Inflammatory macrophage treated with lipopolysaccharide for 1 hour (primary cell): Measurements from ENCODE around the gene OR6C76.
"Not testable (repeated sequence)": the region's sequence is repeated elsewhere in the genome, so short reads cannot be mapped to it uniquely, and the experiment has no call there.

ENCODE experiments used
- DNase-seq, 2 donors: peaks; one replicate each; pipeline ENCODE4 v3.0.0-alpha.2; 2020 to 2022

The OR6C76 gene

GRCh38 chr12:55425954-55426353 lies at the start of gene OR6C76:
Gene OR6C76, plus strand, starts transcription at chr12:55426254. Its CDS starts 0 bp downstream, at chr12:55426254.
- DNase-seq: no peak

GRCh38 chr12:55385891-55386290 lies 40.2 kb upstream of the OR6C76 start:
- DNase-seq: no peak

- no peak for DNase-seq
These were observed 33.8 kb upstream of the OR6C76 start for GRCh38 chr12:55392032-55392795.

GRCh38 chr12:55396326-55396725 lies 29.7 kb upstream of the OR6C76 start:
- DNase-seq: no peak

GRCh38 chr12:55400229-55400628 lies 25.8 kb upstream of the OR6C76 start, which contains the start of gene OR6C65:
Gene OR6C65, plus strand, starts transcription at chr12:55400529. Its CDS starts 0 bp downstream, at chr12:55400529.
- DNase-seq: no peak

- no peak for DNase-seq
These were observed 18.2 kb upstream of the OR6C76 start for GRCh38 chr12:55407866-55408265.

- not testable (repeated sequence) for DNase-seq
These were observed 16.9 kb upstream of the OR6C76 start for GRCh38 chr12:55409133-55409532.

- not testable (repeated sequence) for DNase-seq
These were observed 13.9 kb upstream of the OR6C76 start for GRCh38 chr12:55412138-55412537.

- DNase-seq: not testable (repeated sequence)
These were observed 12.3 kb upstream of the OR6C76 start for GRCh38 chr12:55413498-55414388.

- DNase-seq: not testable (repeated sequence)
These were observed 11.6 kb upstream of the OR6C76 start for GRCh38 chr12:55414396-55414823.

GRCh38 chr12:55414889-55415288 lies 11.2 kb upstream of the OR6C76 start:
- DNase-seq: not testable (repeated sequence)

GRCh38 chr12:55416961-55417360 lies 9.1 kb upstream of the OR6C76 start:
- DNase-seq: no peak

GRCh38 chr12:55420307-55420962 lies 5.6 kb upstream of the OR6C76 start:
- DNase-seq: no peak

- DNase-seq: peak; percentile 4 to 17
These were observed 2.5 kb downstream of the OR6C76 start for GRCh38 chr12:55428331-55429243.

GRCh38 chr12:55441233-55441632 lies 15.2 kb downstream of the OR6C76 start:
- not testable (repeated sequence) for DNase-seq

GRCh38 chr12:55443776-55444175 lies 17.7 kb downstream of the OR6C76 start, which contains the start of gene OR6C2:
Gene OR6C2, plus strand, starts transcription at chr12:55444076. Its CDS starts 8,138 bp downstream, at chr12:55452214.
- DNase-seq: no peak

- no peak for DNase-seq
These were observed 19.3 kb downstream of the OR6C76 start for GRCh38 chr12:55445357-55445756.

- no peak for DNase-seq
These were observed 20.3 kb downstream of the OR6C76 start for GRCh38 chr12:55446326-55446725.

- no peak for DNase-seq
These were observed 22.8 kb downstream of the OR6C76 start for GRCh38 chr12:55448825-55449224.

- not testable (repeated sequence) for DNase-seq
These were observed 38.9 kb downstream of the OR6C76 start for GRCh38 chr12:55464926-55465325.

GRCh38 chr12:55467836-55468235 lies 41.8 kb downstream of the OR6C76 start:
- peak in 1 of 2 donors; percentile 2 for DNase-seq

- DNase-seq: peak; percentile 16 to 18
These were observed 43.2 kb downstream of the OR6C76 start for GRCh38 chr12:55469291-55469690.
